Bronchial epithelial cell (primary cell): ENCODE data around the gene LAMC2. TPM values are rescaled to one million over a fixed set of nuclear protein-coding genes. Genes with fewer than 3 reads are reported as not detected.

Source experiments
- DNase-seq: peaks from one replicate; pipeline ENCODE4 v3.0.0-alpha.2; 2010; ENCODE audit warnings: low read depth
- FAIRE-seq: peaks from 2 replicates; lab custom pipeline; 2011; peaks lifted over from hg19 to GRCh38; lab: Jason Lieb, UNC
- H3K27me3 ChIP-seq: 2 replicates; pipeline ENCODE4 v1.5.1; 2011; ENCODE audit warnings: low read length; ENCODE audit not compliant: control insufficient read depth, insufficient read depth
- H3K36me3 ChIP-seq: 2 replicates; pipeline ENCODE4 v1.5.1; 2011; ENCODE audit warnings: low read length; ENCODE audit not compliant: control insufficient read depth, insufficient read depth
- H3K4me3 ChIP-seq: 2 replicates; pipeline ENCODE4 v1.5.1; 2011; ENCODE audit warnings: mild to moderate bottlenecking, low read depth, low read length, control low read depth
- CTCF ChIP-seq: IDR thresholded peaks from 2 replicates; pipeline ENCODE4 v1.5.1; 2011; ENCODE audit warnings: mild to moderate bottlenecking, moderate library complexity, low read length, control low read depth, inconsistent platforms; ENCODE audit not compliant: insufficient read depth, severe bottlenecking
- total RNA-seq: library from RNA; depleted of rRNA; stranded (reverse); fragments of >200 nt; gene quantifications from 2 replicates; pipeline ENCODE4 v1.2.1, GENCODE V29; 2014

The LAMC2 gene
- total RNA-seq, 1 donor from 2014 or later: 1,840 TPM

- no peak overlapping the region for H3K4me3 ChIP-seq
- H3K36me3 ChIP-seq: no peaks in the 10 kb centered on the region
- DNase-seq (no peak), FAIRE-seq (no peak)
- TF ChIP-seq CTCF: no peak
- H3K27me3 ChIP-seq: peaks cover 2% of the 10 kb centered on the region
These were observed 101.2 kb downstream of the LAMC2 start for GRCh38 chr1:183287191-183287675.

DNA sequence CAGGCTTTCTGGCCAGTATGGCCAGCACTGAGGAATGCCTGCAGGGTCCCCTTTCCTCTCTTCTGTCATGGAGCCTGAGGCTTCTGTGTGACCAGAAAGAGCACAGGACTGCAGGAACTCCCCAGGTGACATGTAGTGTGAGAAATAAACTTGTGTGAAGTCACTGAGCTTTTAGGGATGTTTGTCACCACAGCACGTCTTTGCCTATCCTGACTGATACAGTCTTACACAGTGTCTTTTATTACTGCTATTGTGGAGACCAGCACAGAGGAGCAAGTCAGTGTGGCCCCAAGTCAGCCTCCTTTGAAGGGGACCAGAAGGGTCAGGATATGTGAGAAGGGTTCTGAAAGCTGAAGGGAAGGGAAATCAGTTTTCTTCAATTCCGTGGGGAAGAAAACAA, 102.5 kb downstream of the LAMC2 start:
- no peak for FAIRE-seq
- TF ChIP-seq CTCF: no peak

DNA sequence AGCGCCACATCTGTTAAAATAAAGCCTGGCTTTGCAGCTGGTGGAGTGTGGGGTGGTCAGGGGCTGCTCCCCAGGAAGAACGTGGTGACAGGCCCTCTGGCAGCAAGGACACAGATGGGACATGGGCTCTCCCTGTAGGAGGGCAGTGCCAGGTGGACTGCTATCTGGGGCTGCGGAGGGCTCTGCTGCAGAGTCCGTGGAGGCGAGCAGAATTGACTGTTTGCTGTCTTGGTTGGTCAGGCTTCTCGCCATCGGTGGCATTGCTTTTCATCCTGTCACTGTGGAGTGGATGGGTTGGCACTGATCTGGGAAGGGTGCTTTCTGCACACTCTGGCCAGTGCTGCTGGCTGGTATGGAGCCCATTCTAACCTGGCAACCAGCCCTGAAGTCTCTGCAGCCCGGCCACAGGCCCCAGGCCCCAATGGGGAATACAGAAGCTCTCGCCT, 103.0 kb downstream of the LAMC2 start:
- Histone ChIP-seq H3K4me3 (no peak overlapping the region), H3K36me3 (no peaks in the 10 kb centered on the region), H3K27me3 (peaks cover 2% of the 10 kb centered on the region)
- DNase-seq (no peak), FAIRE-seq (no peak)
- no peak for TF ChIP-seq CTCF

More for the DNA sequence above, 102.5 kb downstream of the LAMC2 start:
- H3K36me3 ChIP-seq: no peaks in the 10 kb centered on the region
- DNase-seq: no peak
- H3K27me3 ChIP-seq: peaks cover 2% of the 10 kb centered on the region
- no peak overlapping the region for H3K4me3 ChIP-seq

DNA sequence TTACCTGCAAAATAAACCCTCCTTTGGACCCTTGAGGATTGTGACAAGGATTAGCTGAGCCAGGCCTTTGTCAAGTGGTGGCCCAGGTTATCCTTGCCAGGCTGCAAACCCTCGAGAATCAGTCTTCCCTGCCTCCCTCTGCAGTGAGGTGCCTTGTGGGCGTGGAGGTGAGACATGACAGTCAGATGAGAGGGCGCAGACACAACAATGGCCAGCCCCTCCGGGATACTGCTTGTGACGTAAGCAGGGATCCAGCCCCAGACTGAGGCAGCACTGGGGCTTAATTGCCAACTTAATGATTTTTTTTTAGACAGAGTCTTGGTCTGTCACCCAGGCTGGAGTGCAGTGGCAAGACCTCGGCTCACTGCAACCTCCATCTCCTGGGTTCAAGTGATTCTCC, 104.6 kb downstream of the LAMC2 start:
- Histone ChIP-seq H3K36me3 (no peaks in the 10 kb centered on the region), H3K4me3 (no peak overlapping the region), H3K27me3 (peaks cover 2% of the 10 kb centered on the region)
- FAIRE-seq: no peak
- no peak for TF ChIP-seq CTCF
- no peak for DNase-seq

- FAIRE-seq (no peak), DNase-seq (no peak)
- TF ChIP-seq CTCF: no peak
These were observed 105.2 kb downstream of the LAMC2 start for GRCh38 chr1:183291216-183291762.

More at GRCh38 chr1:183291216-183291762, 105.2 kb downstream of the LAMC2 start:
- no peak overlapping the region for H3K4me3 ChIP-seq
- peaks cover 2% of the 10 kb centered on the region for H3K27me3 ChIP-seq
- H3K36me3 ChIP-seq: no peaks in the 10 kb centered on the region
